HG03565 (cell line): ENCODE data around the gene HOXD9.

Experiments used
- ATAC-seq: cut with Tn5 transposase; IDR thresholded peaks from one replicate; pipeline ENCODE4 v1.9.1; 2021; ENCODE audit warnings: mild to moderate bottlenecking, moderate library complexity; ENCODE audit not compliant: unreplicated experiment

Gene HOXD9

GRCh38 chr2:176122683-176123410 lies at the start of gene HOXD9:
TSS of gene HOXD9 (plus strand) at chr2:176122719. CDS start at chr2:176122769, 50 bp downstream.
- ATAC-seq: no peak

- no peak for ATAC-seq
These were observed 49.3 kb upstream of the HOXD9 start for GRCh38 chr2:176072951-176073904.

DNA sequence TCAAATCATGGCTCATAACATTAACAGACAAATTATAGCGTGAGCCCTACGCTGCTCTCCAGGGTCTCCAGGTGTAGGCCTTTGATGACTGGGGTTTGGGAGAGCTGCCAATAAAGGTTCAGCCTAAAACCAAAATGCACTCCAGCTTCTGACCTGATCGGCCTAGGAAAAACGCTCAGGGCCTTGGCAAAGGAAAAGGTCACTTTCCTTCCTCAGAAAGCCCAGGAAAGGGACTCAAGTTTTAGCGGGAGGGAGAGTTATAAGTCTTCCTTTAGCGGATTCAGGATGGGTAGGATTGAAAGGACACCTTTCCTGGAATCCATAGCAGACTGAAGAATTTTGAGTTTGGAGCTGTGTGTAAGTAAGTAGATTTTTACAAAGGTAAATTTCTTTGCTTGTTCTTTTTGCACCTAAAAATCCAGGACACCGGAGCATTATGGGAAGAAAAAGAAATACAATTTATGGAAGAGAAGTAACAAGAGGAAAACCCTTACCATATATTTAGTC lies 47.5 kb upstream of the HOXD9 start:
- ATAC-seq: no peak

- ATAC-seq: no peak
These were observed 47.0 kb upstream of the HOXD9 start for GRCh38 chr2:176075481-176075880.

GRCh38 chr2:176076063-176076462 lies 46.5 kb upstream of the HOXD9 start:
- no peak for ATAC-seq

GRCh38 chr2:176076796-176077195 lies 45.7 kb upstream of the HOXD9 start:
- no peak for ATAC-seq

DNA sequence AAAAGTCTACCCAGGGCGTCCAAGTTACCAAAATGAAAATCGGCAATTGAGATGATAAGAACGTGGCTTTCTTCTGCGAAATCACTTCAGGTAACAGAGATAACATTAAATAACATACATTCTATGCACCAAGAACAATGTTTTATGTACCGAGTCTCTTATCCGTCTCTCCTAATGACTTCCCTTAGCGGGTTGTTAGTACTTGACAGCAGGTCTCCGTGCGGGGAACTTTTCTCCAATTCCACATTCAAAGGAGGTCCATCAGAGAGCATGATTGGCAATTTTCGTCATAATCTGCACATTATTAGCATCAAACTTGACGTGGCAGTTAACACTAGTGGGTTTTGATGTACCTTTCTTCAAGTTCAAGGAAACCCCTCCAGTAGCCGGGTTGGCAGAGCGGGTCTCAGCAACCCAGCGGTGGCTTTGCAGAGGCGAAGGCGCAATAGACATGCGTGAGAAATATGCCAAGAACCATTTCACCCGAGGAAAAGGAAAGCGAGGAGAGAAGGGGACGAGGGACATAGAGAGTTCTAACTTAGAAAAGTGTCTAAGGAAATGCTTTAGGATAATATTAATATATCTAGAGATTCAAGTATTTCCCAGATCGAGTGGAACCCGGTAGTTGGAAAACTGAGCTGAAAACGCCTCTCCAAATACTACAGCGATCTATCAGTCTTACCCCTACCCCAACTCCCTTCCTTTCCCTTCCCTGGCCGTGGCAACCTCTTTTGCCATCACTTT lies 43.8 kb upstream of the HOXD9 start:
- ATAC-seq: no peak

- no peak for ATAC-seq
These were observed 43.2 kb upstream of the HOXD9 start for GRCh38 chr2:176079285-176079830.

GRCh38 chr2:176079831-176080539 lies 42.5 kb upstream of the HOXD9 start:
- ATAC-seq: no peak

DNA sequence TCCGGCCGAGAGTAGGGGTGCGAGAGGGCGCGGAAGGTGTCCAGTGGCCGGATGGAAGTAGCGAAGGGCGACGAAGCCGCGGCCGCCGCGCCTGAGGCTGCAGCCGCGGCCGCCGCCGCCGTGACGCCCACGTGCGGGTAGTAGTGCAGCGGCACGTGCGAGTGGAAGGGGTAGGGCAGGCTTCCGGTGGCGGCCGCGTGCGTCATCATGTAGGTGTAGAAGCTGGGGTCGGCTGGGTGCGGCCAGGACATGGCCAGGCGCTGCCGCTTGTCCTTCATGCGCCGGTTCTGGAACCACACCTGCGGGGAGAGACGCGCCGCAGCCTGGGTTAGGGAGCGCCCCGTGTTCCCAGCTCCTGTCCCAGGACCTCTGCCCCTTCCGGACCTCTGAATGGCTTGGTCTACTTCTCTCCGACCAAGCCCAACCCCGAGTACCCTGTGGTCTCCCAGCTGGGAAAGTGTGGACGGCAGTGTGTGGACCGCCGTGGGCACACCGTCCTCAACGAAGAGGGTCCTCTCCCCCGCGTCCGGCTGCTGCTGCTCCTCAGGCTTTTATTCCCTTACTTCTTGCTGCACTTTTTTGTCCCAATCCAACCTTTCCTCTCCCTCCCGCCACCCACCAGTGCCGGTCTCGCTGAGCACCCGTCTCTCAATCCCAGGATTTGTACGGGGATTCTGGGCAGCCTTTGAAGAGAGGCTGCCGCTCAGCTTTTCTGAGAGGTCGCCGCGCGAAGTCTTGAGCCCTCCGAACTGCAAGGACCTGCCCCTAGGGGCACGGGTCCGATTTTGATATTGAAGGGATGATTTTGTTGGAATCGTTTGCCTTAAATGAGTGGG lies 41.8 kb upstream of the HOXD9 start:
- ATAC-seq: no peak

- no peak for ATAC-seq
These were observed 41.1 kb upstream of the HOXD9 start for GRCh38 chr2:176081376-176081836.

DNA sequence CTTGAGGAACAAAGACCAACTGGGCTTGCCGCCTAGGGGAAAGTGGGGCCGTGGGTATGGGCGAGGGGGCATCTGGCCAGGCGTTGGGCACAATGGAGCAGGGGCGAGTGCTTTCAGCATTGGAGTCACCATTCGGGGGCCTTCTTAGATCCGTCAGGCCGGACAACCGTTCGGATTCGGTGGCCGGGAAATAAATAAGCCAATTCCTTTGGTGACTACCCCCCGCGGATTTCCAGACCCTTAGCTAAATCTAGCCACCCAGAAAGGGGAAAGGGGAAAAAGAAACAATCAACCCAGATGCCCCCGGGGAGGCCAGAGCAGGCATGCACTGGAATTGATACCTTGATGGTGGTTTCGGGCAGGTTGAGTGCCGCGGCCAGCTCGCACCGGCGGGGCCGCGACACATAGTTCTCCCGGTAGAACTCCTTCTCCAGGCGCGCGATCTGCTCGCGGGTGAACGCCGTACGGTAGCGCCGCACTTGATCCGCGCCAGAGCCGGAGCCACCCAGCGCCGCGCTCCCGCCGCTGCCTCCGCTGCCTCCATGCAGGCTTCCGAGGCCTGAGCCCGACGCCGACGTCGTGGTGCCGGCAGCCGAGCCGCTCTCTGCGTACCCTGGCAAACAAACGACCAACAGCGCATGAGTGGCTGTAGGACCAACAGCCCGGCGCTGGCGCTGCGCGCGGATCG lies 40.5 kb upstream of the HOXD9 start:
- no peak for ATAC-seq

- ATAC-seq: no peak
These were observed 40.0 kb upstream of the HOXD9 start for GRCh38 chr2:176082525-176082823.

GRCh38 chr2:176082824-176083751 lies 39.4 kb upstream of the HOXD9 start:
- no peak for ATAC-seq

DNA sequence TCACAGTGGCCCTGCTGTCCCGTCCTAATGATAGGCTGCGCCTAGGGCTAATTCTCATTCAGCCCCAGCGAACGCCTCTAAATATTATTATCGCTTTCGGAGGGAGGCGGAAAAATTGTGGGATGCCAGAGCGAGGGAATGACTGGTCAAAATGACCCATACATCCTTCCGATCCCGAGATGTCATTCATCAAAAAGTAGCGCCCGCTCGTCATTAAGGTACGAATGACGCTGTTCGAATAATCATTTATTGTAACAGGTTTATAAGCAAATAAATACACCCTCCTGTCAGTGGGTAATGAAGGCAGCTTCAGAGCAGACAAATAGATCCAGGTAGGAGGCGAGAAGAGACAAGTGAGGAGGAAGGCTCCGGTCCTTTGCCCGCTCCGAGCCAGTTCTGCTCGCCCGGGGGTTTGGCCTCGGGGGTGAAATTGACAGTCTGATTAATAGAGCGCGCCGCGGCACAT lies 38.7 kb upstream of the HOXD9 start, which contains the start of gene EVX2:
EVX2 (minus strand) TSS at position 167 of the 466 bp plus-strand sequence. CDS start 186 bp downstream, outside the sequence.
- no peak for ATAC-seq

DNA sequence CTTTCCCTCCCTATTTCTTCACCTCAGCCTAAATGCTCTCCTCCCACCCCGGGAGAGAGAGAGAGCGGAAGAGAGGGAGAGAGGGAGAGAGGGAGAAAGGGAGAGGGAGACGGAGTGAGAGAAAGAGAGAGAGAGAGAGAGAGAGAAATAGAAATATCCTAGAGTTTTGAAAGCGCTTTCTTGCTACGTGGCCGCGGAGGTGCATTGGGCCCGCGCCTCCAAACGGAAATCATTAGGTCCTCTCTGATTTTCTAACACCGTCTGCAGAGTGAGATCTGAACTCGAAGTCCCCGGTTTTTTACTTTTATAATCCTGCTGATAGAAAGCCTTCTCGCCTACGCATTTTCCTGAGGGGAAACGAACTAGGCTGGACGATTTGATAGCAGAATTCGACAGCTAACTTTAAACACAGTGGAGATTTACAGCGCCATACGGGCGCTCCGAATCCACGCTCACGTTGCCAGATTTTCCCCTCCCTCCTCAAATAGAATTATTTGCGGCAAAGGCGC lies 37.9 kb upstream of the HOXD9 start:
- no peak for ATAC-seq

GRCh38 chr2:176085120-176085788 lies 37.3 kb upstream of the HOXD9 start:
- no peak for ATAC-seq
